ENCODE results near the gene DERA.
A peak's percentile ranks its signal among the peaks of the same experiment; 100 is the strongest.
"Not testable (repeated sequence)": the region's sequence is repeated elsewhere in the genome, so short reads cannot be mapped to it uniquely, and the experiment has no call there.

DERA gene

GRCh38 chr12:15966426-15966825, 55.3 kb downstream of the DERA start:
- TF ChIP-seq, protein P1, sequence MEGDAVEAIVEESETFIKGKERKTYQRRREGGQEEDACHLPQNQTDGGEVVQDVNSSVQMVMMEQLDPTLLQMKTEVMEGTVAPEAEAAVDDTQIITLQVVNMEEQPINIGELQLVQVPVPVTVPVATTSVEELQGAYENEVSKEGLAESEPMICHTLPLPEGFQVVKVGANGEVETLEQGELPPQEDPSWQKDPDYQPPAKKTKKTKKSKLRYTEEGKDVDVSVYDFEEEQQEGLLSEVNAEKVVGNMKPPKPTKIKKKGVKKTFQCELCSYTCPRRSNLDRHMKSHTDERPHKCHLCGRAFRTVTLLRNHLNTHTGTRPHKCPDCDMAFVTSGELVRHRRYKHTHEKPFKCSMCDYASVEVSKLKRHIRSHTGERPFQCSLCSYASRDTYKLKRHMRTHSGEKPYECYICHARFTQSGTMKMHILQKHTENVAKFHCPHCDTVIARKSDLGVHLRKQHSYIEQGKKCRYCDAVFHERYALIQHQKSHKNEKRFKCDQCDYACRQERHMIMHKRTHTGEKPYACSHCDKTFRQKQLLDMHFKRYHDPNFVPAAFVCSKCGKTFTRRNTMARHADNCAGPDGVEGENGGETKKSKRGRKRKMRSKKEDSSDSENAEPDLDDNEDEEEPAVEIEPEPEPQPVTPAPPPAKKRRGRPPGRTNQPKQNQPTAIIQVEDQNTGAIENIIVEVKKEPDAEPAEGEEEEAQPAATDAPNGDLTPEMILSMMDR (IDR thresholded peaks at IDR 0.05; ENCODE audit: low read depth, low read length), result no peak
- peak; percentile 27 for DNase-seq (ENCODE audit: extremely low read depth, low read depth)

GRCh38 chr12:15967053-15967452, 55.9 kb downstream of the DERA start:
- not testable (repeated sequence) for DNase-seq (ENCODE audit: extremely low read depth, low read depth)

DNA sequence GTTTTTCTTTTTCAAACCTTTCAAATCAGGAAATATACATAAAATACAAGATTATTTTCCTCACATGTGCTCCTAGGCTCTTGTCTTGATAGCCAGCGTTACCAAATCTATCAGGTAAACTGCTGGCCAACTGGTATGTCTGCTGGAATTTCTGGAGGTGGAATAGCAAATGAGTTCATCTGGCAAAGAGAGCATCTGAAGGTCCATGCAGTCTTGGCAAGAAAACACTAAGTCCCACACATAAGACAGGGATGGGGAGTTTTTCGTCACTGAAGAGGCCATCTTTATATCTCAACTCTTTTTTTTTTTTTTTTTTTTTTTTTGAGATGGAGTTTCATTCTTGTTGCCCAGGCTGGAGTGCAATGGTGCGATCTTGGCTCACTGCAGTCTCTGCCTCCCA, 60.1 kb downstream of the DERA start:
- TF ChIP-seq, protein P1 (IDR thresholded peaks at IDR 0.05; ENCODE audit: low read depth, low read length), result no peak
- DNase-seq (ENCODE audit: extremely low read depth, low read depth), result no peak

DNA sequence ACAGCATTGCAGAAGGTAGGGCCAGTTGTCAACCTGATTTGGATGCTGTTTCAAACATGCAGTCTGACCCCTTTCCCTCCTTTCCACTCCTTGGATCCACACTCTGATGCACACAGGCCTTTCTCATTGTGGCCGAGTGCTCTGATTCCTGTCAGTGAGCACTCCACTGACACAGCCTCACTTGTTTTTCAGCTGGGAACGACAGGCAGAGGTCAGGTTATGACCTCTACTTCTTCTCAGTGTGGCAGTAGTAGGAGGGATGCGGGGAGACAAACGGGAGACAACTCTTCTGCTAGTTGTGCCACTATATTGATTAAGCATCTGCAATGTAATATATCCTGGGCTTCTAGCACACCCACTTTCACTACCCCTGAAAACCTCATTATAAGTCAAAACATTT, 61.8 kb downstream of the DERA start:
- DNase-seq (ENCODE audit: extremely low read depth, low read depth), result no peak
- TF ChIP-seq, protein P1 (IDR thresholded peaks at IDR 0.05; ENCODE audit: low read depth, low read length), result no peak

DNA sequence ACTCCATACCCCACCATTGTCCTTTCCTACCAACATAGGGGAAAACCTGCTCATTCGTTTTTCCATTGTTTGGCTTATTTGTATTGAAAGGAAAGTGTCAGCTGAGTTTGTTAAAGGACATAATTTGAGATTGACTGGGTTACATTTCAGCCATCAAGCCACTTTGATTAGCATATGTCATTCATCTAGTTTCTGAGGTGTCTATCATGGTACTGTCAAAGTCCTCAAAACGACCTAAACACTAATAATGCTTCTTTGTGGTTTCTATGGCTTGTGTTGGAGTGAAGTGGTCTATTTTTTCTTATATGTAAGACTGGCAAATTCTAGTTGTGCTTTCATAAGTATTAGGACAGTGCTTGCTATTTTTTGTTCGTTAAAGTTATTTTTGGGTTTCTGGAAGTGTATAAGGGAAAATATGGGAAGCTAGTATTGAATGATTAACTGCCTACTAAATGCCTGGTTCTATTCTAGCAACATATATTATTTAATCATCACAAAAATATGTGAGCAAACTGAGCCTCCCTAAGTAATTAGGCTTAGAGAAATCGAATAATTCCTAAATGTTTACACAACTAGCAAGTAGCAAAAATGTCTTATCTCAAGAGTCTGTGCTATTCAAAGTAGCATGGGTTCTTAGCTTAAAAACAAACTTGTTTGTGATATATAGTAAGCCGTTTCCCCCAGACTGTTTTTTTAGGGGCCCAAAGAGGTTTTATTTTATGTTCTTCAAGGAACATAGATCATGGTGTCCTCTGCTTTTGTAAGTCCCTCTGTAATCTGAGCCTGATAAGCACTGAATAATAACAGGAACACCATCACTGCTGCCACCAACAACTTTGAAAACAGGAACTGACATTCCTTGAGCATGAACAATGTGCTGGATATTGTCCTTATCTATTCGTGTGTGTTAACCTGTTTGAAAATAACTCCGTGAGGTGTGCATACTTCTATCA, 67.1 kb downstream of the DERA start:
- no peak for DNase-seq (ENCODE audit: extremely low read depth, low read depth)
- TF ChIP-seq, protein P1 (IDR thresholded peaks at IDR 0.05; ENCODE audit: low read depth, low read length), result no peak

DNA sequence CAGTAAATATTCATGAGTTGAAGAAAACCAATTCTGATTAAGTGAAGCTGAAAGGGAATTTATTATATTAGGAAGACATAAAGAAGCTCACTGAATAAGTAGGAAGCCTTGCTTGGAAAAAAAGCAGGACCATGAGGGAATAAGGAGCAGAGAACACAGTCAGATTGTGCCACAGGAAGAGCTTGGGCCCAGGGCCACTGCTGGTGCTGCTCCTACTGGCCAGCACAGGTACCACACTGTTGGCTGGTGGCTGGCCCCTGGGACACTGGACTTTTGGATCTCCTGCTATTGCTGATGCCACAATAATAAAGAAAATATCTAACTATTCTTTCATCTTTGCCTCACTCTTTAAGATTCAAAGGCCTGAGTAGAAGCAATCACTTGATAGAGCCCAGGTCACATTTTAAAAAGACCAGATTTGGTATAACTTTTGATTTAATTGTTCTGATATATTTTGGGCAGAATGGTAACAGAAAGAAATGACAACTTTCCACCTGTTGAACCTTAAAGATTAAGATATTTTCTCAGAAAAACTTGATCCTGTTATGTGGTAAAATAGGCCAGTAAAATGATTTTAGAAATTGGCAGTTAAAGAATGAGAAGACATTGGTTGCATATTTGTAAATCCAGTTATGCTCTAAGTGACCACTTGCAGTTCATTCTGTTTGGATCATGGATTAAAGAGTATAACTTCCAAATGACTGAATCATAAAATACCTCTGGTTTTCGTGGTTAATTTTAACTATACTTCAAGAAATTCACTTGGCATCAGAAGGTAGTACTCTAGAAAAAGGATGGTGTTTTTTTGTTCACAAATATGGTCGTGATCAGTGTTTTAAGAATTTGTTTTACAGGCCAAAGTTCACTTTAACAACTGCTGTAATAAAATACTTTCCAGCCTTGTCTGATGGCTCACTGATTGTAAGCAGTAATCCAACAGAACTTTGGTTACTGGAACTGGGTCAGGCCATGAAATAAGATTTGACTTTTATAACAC, 68.3 kb downstream of the DERA start:
- peak; percentile 74 for DNase-seq (ENCODE audit: extremely low read depth, low read depth)
- TF ChIP-seq, protein P1 (IDR thresholded peaks at IDR 0.05; ENCODE audit: low read depth, low read length), result peak; percentile 40

DNA sequence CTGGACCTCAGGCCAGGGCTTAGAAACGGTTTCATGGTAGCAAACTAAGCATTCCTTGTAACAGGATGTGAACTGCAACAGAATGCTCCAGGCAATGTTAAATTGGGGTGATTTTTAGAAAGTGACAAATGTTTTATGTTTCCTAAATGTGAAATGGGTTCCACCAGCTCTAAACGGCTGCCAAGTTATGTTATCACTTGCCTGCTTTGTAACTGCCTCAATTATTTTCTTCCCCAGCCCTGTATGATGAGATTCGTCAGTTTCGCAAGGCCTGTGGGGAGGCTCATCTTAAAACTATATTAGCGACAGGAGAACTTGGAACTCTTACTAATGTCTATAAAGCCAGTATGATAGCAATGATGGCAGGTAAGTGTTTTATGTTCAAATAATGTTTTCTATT, 70.9 kb downstream of the DERA start:
- TF ChIP-seq, protein P1 (IDR thresholded peaks at IDR 0.05; ENCODE audit: low read depth, low read length), result no peak
- no peak for DNase-seq (ENCODE audit: extremely low read depth, low read depth)

Data from AG09319 (cell line).